Caco-2 (cell line): ENCODE data around the gene HPN. TPM values are rescaled to one million over a fixed set of nuclear protein-coding genes. Genes with fewer than 3 reads are reported as not detected.
"Not testable (repeated sequence)": the region's sequence is repeated elsewhere in the genome, so short reads cannot be mapped to it uniquely, and the experiment has no call there.

Experiments used
- BruUV-seq: library from RNA; stranded (reverse); fragments of 400-500 nt; replicated peaks from 2 replicates; lab custom pipeline; 2021; lab: Mats Ljungman, UMichigan
- CTCF ChIA-PET: fragments of 300-600 bp; sonication (Branson Sonifier 250); formaldehyde crosslinking; loops from one replicate; lab custom pipeline; 2022; ENCODE audit warnings: antibody characterized with exemption; lab: Charles Lee
- POLR2A ChIA-PET: fragments of 300-600 bp; sonication (Branson Sonifier 250); formaldehyde crosslinking; loops from one replicate; lab custom pipeline; 2022; ENCODE audit warnings: antibody characterized with exemption; lab: Charles Lee
- DNase-seq, 2 experiments: peaks; one replicate each; pipeline versions ENCODE4 v3.0.0 to v3.0.0-alpha.2; 2020 to 2022
- H3K27me3 ChIP-seq: replicated peaks from 2 replicates; pipeline ENCODE4 v1.6.0; 2011; ENCODE audit warnings: low read length; ENCODE audit not compliant: control insufficient read depth, insufficient read depth
- H3K36me3 ChIP-seq: 2 replicates; pipeline ENCODE4 v1.5.1; 2011; ENCODE audit warnings: low read length; ENCODE audit not compliant: control insufficient read depth, insufficient read depth
- H3K4me1 ChIP-seq: fragments of 250-450 bp; sonication (Bioruptor Pico); 2 replicates; pipeline ENCODE4 v1.5.1; 2020; ENCODE audit warnings: mild to moderate bottlenecking
- H3K4me3 ChIP-seq: 2 replicates; pipeline ENCODE4 v1.5.1; 2011; ENCODE audit warnings: low read depth, mild to moderate bottlenecking, control low read depth, low read length
- H3K9me3 ChIP-seq: fragments of 250-450 bp; sonication (Bioruptor Pico); 2 replicates; pipeline ENCODE4 v1.5.1; 2020; ENCODE audit warnings: mild to moderate bottlenecking, moderate library complexity
- H3K27ac Mint-ChIP-seq: one replicate; pipeline ENCODE4 v1.8.0; 2022; ENCODE audit warnings: mixed read lengths; ENCODE audit not compliant: unreplicated experiment
- H3K27me3 Mint-ChIP-seq: one replicate; pipeline ENCODE4 v1.8.0; 2022; ENCODE audit warnings: mixed read lengths; ENCODE audit not compliant: insufficient read depth, unreplicated experiment
- H3K36me3 Mint-ChIP-seq: one replicate; pipeline ENCODE4 v1.8.0; 2022; ENCODE audit warnings: mild to moderate bottlenecking, mixed read lengths; ENCODE audit not compliant: insufficient read depth, unreplicated experiment
- H3K4me1 Mint-ChIP-seq: one replicate; pipeline ENCODE4 v1.8.0; 2022; ENCODE audit warnings: low read depth, mixed read lengths; ENCODE audit not compliant: unreplicated experiment
- H3K4me3 Mint-ChIP-seq: one replicate; pipeline ENCODE4 v1.8.0; 2022; ENCODE audit warnings: mild to moderate bottlenecking, moderate library complexity, mixed read lengths; ENCODE audit not compliant: unreplicated experiment
- H3K9me3 Mint-ChIP-seq: one replicate; pipeline ENCODE4 v1.8.0; 2022; ENCODE audit warnings: mixed read lengths; ENCODE audit not compliant: unreplicated experiment
- intact Hi-C: fragments of 100-400 bp; cut with micrococcal nuclease; formaldehyde crosslinking; loops from one replicate; pipeline ENCODE4 v1.10.0; 2022; ENCODE audit not compliant: unreplicated experiment
- total RNA-seq: library from RNA; stranded (reverse); gene quantifications from 2 replicates; pipeline ENCODE4 v1.2.3, GENCODE V29; 2022
- TF ChIP-seq, protein P1 (sequence below), 2 experiments: fragments of 200-600 bp in 1 of 2; IDR thresholded peaks; 1 replicate in 1 of 2; 2 replicates in 1 of 2; pipeline versions ENCODE4 v1.5.1 to v1.8.0; 2011 to 2022; ENCODE audit warnings: antibody characterized with exemption in 1 of 2, control low read depth in 1 of 2, inconsistent platforms in 1 of 2, low read depth in 1 of 2, low read length in 1 of 2, mild to moderate bottlenecking in 1 of 2, moderate library complexity in 1 of 2; ENCODE audit not compliant: insufficient read depth in 1 of 2, severe bottlenecking in 1 of 2, unreplicated experiment in 1 of 2

Gene HPN
- total RNA-seq, 1 experiment from 2014 or later = 20.8 TPM

DNA sequence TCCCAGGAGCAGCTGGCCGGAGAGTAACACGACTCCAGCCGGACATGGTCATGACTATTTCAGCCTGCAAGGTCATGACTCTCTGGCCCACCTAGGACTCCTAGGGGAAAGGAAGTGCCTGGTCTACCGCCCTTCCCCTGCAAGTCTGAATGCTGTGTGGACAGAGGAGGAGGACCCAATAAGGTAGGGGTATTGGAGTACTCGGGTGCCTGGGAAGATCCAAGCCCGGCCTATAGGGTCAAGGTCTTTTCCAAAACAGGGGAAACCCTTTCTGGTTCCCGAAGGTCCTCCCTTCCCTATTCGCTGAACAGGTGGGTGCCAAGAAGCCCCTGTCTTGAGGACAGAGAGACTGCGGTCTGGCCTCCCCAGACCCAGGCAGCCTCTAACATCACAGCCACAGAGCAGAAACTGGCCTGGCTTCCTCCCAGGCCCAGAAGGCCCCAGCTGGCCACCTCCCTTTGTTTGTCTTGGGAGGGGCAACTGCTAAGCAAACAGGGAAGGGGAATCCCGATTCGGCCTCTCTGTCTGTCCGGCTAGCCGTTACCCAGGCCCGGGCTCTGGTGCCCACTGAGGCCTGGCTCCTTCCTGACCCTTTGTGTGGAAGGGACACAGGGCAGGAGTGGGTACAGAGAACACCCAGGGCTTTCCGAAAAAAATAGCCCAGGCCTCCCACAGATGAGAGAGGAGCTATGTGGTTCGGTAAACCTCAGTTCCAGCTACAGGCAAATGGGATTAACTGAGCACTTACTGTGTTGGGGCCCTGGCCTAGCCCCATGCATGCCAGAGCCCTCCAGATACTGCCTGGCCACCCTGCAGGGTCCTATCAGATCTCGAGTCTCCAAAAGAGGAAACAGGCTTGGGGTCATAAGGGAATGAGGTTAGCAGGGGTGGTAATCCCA is 46.6 kb upstream of the HPN start:
- TF ChIP-seq, protein P1, sequence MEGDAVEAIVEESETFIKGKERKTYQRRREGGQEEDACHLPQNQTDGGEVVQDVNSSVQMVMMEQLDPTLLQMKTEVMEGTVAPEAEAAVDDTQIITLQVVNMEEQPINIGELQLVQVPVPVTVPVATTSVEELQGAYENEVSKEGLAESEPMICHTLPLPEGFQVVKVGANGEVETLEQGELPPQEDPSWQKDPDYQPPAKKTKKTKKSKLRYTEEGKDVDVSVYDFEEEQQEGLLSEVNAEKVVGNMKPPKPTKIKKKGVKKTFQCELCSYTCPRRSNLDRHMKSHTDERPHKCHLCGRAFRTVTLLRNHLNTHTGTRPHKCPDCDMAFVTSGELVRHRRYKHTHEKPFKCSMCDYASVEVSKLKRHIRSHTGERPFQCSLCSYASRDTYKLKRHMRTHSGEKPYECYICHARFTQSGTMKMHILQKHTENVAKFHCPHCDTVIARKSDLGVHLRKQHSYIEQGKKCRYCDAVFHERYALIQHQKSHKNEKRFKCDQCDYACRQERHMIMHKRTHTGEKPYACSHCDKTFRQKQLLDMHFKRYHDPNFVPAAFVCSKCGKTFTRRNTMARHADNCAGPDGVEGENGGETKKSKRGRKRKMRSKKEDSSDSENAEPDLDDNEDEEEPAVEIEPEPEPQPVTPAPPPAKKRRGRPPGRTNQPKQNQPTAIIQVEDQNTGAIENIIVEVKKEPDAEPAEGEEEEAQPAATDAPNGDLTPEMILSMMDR (IDR thresholded peaks at IDR 0.05; ENCODE audit: insufficient read depth in 1 of 2, low read depth in 1 of 2, low read length in 1 of 2, severe bottlenecking in 1 of 2, unreplicated experiment in 1 of 2) = no peak
- intact Hi-C loops = no loop called here
- H3K4me3 ChIP-seq = no peak overlapping the region
- no peaks in the 10 kb centered on the region for H3K36me3 ChIP-seq
- Mint-ChIP-seq H3K4me3 (peak overlapping the region; percentile 29), H3K27ac (peak overlapping the region; percentile 2), H3K4me1 (peaks cover 29% of the 10 kb centered on the region), H3K27me3 (no peaks in the 10 kb centered on the region), H3K9me3 (no peaks in the 10 kb centered on the region), H3K36me3 (no peaks in the 10 kb centered on the region)
- H3K4me1 ChIP-seq = peaks cover 30% of the 10 kb centered on the region
- DNase-seq = peak; percentile 76 to 80
- CTCF ChIA-PET = interaction anchor here (1.7 kb wide), 1 partner anchor 12 kb away, joined by 6 read pairs; no protein-coding TSS in a partner anchor
- H3K9me3 ChIP-seq = no peaks in the 10 kb centered on the region
- no TSS peak for BruUV-seq
- POLR2A ChIA-PET = interaction anchor here (0.6 to 1.9 kb wide), 2 partner anchors 12 to 962 kb away, joined by 3 to 14 read pairs; no protein-coding TSS in a partner anchor
- no peaks in the 10 kb centered on the region for H3K27me3 ChIP-seq

DNA sequence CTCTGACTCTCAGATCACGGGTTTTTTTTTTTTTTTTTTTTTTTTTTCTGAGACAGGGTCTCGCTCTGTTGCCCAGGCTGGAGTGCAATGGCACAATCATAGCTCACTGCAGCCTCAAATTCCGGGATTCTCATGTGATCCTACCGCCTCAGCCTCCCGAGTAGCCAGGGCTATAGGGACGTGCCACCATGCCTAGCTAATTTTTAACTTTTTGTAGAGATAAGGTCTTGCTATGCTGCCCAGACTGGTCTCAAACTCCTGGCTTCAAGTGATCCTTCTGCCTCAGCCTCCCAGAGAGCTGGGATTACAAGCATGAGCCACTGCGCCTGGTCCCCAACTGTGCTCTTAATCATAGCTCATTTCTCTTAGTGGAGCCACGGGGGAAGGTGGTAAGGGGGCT is 46.0 kb upstream of the HPN start:
- Mint-ChIP-seq H3K27me3 (no peaks in the 10 kb centered on the region), H3K4me3 (peak overlapping the region; percentile 29), H3K27ac (peak overlapping the region; percentile 2), H3K9me3 (no peaks in the 10 kb centered on the region), H3K4me1 (peaks cover 29% of the 10 kb centered on the region), H3K36me3 (no peaks in the 10 kb centered on the region)
- POLR2A ChIA-PET = interaction anchor here (1.9 kb wide), 1 partner anchor 11 kb away, joined by 14 read pairs; no protein-coding TSS in a partner anchor
- DNase-seq = peak in 1 of 2 experiments; percentile 40
- TF ChIP-seq, protein P1 (IDR thresholded peaks at IDR 0.05; ENCODE audit: insufficient read depth in 1 of 2, low read depth in 1 of 2, low read length in 1 of 2, severe bottlenecking in 1 of 2, unreplicated experiment in 1 of 2) = no peak
- Histone ChIP-seq H3K4me3 (no peak overlapping the region), H3K27me3 (no peaks in the 10 kb centered on the region), H3K4me1 (peaks cover 30% of the 10 kb centered on the region), H3K36me3 (no peaks in the 10 kb centered on the region), H3K9me3 (no peaks in the 10 kb centered on the region)
- BruUV-seq = no TSS peak
- intact Hi-C loops = no loop called here
- CTCF ChIA-PET = interaction anchor here (1.7 kb wide), 1 partner anchor 11 kb away, joined by 6 read pairs; no protein-coding TSS in a partner anchor

DNA sequence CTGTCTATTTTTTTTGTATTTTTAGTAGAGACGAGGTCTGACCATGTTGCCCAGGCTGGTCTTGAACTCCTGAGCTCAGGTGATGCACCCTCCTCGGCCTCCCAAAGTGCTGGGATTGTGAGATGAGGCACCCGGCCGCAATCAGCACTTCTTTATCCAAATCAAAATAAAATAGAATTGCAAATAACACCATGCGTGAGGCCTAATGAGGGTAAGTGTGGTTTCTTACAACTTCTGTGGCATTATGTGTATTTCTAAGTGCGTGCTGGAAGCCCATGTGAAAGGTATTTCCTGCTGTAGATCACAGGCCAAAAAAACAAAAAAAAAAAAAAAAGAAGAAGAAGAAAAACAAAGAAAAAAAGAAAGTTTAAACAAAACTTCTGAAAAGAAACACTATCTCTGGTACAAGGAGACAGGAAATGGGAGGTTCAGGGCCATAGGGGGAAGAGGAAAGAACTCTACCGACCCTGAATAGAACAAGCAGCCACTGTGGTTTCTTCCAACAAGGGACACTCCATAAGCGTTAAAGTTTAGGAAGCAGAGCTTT is 44.4 kb upstream of the HPN start:
- H3K36me3 ChIP-seq = no peaks in the 10 kb centered on the region
- ChIA-PET CTCF (no interaction called here), POLR2A (no interaction called here)
- TF ChIP-seq, protein P1 (IDR thresholded peaks at IDR 0.05; ENCODE audit: insufficient read depth in 1 of 2, low read depth in 1 of 2, low read length in 1 of 2, severe bottlenecking in 1 of 2, unreplicated experiment in 1 of 2) = no peak
- BruUV-seq = no TSS peak
- intact Hi-C loops = no loop called here
- no peak overlapping the region for H3K4me3 ChIP-seq
- Mint-ChIP-seq H3K27ac (peak overlapping the region; percentile 50), H3K4me1 (peaks cover 32% of the 10 kb centered on the region), H3K9me3 (no peaks in the 10 kb centered on the region), H3K27me3 (no peaks in the 10 kb centered on the region), H3K4me3 (peak overlapping the region; percentile 46), H3K36me3 (peaks cover 8% of the 10 kb centered on the region)
- H3K27me3 ChIP-seq = no peaks in the 10 kb centered on the region
- DNase-seq = no peak
- peaks cover 36% of the 10 kb centered on the region for H3K4me1 ChIP-seq
- H3K9me3 ChIP-seq = no peaks in the 10 kb centered on the region

DNA sequence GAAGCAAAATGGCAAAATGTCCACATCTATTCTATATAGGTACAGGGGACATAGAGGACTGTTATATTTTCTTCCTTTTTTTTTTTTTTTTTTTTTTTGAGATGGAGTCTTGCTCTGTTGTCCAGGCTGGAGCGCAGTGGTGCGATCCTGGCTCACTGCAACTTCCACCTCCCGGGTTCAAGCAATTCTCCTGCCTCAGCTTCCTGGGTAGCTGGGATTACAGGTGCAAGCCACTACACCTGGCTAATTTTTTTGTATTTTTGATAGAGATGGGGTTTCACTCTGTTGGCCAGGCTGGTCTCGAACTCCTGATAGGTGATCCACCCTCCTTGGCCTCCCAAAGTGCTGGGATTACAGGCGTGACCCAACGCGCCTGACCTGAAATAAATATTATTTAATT is 43.3 kb upstream of the HPN start:
- H3K36me3 ChIP-seq, intact Hi-C loops, H3K27me3 ChIP-seq, CTCF ChIA-PET, H3K9me3 ChIP-seq, BruUV-seq, H3K27me3 Mint-ChIP-seq, H3K4me3 ChIP-seq, DNase-seq, H3K9me3 Mint-ChIP-seq, POLR2A ChIA-PET: not testable (repeated sequence)
- Mint-ChIP-seq H3K27ac (peak overlapping the region; percentile 93), H3K36me3 (peaks cover 16% of the 10 kb centered on the region), H3K4me1 (peaks cover 43% of the 10 kb centered on the region), H3K4me3 (peak overlapping the region; percentile 99)
- H3K4me1 ChIP-seq = peaks cover 45% of the 10 kb centered on the region
